ENCODE measurements around the gene ESAM.

- no peak for TF ChIP-seq CTCF (conservative IDR thresholded peaks at IDR 0.05; ENCODE audit: low read depth in 2 of 2)
- TF ChIP-seq POLR2AphosphoS5 (IDR thresholded peaks at IDR 0.05; ENCODE audit: low read depth), result no peak
- TF ChIP-seq EZH2 (IDR thresholded peaks at IDR 0.05; ENCODE audit: low read depth, unreplicated experiment), result no peak
- no peak for TF ChIP-seq EZH2phosphoT487 (IDR thresholded peaks at IDR 0.05; ENCODE audit: unreplicated experiment)
- no peak for TF ChIP-seq REST (IDR thresholded peaks at IDR 0.05; ENCODE audit: unreplicated experiment)
- TF ChIP-seq CREB1 (CRISPR knock-in tag; IDR thresholded peaks at IDR 0.05; ENCODE audit: low read depth), result no peak
- TF ChIP-seq JUNB (IDR thresholded peaks at IDR 0.05; ENCODE audit: unreplicated experiment), result no peak
These were observed 42.6 kb downstream of the ESAM start for GRCh38 chr11:124719534-124719933.

All from GM23338 (cell line).